ENCODE measurements around the gene VCPKMT.

VCPKMT gene

GRCh38 chr14:50064993-50065392 lies 51.4 kb downstream of the VCPKMT start:
- DNase-seq (ENCODE audit: low spot score) = peak; percentile 83

GRCh38 chr14:50063876-50064420 lies 52.4 kb downstream of the VCPKMT start:
- no peak for DNase-seq (ENCODE audit: low spot score)
- no peak for TF ChIP-seq CTCF (IDR thresholded peaks at IDR 0.05; ENCODE audit: extremely low read depth, missing control alignments)

More at GRCh38 chr14:50064993-50065392, 51.4 kb downstream of the VCPKMT start:
- no peak for TF ChIP-seq CTCF (IDR thresholded peaks at IDR 0.05; ENCODE audit: extremely low read depth, missing control alignments)

- DNase-seq (ENCODE audit: low spot score) = peak; percentile 72
- no peak for TF ChIP-seq CTCF (IDR thresholded peaks at IDR 0.05; ENCODE audit: extremely low read depth, missing control alignments)
Measured at GRCh38 chr14:50062438-50063085, 53.8 kb downstream of the VCPKMT start.

GRCh38 chr14:50061664-50062437 lies 54.5 kb downstream of the VCPKMT start:
- peak; percentile 78 for DNase-seq (ENCODE audit: low spot score)
- no peak for TF ChIP-seq CTCF (IDR thresholded peaks at IDR 0.05; ENCODE audit: extremely low read depth, missing control alignments)

GRCh38 chr14:50060871-50061663 lies 55.3 kb downstream of the VCPKMT start:
- DNase-seq (ENCODE audit: low spot score) = peak; percentile 61
- TF ChIP-seq CTCF (IDR thresholded peaks at IDR 0.05; ENCODE audit: extremely low read depth, missing control alignments) = no peak

- TF ChIP-seq CTCF (IDR thresholded peaks at IDR 0.05; ENCODE audit: extremely low read depth, missing control alignments) = no peak
- DNase-seq (ENCODE audit: low spot score) = no peak
Measured at GRCh38 chr14:50059763-50060616, 56.4 kb downstream of the VCPKMT start.
